ENCODE data around the gene FOXC1.

FOXC1 gene

DNA sequence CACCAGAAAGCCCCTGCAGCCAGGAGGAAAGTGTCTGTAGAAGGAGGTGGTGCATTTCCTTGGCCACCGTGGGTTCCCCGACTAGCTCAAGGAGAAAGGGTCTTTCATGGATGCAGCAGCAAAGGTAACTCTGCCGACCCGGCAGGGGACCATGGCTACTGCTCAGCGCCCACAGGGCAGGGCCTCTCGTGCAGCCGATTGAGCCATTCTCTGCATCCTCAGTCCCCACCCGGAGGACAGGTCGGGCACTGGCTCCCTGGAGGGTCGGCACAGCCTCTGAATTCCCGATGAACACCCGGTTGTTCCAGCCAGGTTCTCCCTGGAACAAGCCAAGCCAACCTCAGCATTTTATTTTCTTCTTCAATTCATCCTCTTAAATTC, 24.1 kb upstream of the FOXC1 start:
- Histone ChIP-seq H3K36me3 (no peaks in the 10 kb centered on the region), H3K27ac (no peak overlapping the region), H3K4me3 (ENCODE audit: low read depth, low read length) (no peak overlapping the region), H3K9me3 (ENCODE audit: severe bottlenecking) (no peaks in the 10 kb centered on the region), H3K27me3 (ENCODE audit: insufficient read depth, low read depth, severe bottlenecking) (peaks cover 8% of the 10 kb centered on the region)
- no peak for DNase-seq
- TF ChIP-seq, protein P1, sequence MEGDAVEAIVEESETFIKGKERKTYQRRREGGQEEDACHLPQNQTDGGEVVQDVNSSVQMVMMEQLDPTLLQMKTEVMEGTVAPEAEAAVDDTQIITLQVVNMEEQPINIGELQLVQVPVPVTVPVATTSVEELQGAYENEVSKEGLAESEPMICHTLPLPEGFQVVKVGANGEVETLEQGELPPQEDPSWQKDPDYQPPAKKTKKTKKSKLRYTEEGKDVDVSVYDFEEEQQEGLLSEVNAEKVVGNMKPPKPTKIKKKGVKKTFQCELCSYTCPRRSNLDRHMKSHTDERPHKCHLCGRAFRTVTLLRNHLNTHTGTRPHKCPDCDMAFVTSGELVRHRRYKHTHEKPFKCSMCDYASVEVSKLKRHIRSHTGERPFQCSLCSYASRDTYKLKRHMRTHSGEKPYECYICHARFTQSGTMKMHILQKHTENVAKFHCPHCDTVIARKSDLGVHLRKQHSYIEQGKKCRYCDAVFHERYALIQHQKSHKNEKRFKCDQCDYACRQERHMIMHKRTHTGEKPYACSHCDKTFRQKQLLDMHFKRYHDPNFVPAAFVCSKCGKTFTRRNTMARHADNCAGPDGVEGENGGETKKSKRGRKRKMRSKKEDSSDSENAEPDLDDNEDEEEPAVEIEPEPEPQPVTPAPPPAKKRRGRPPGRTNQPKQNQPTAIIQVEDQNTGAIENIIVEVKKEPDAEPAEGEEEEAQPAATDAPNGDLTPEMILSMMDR (IDR thresholded peaks at IDR 0.05; ENCODE audit: low read depth, low read length) = no peak

DNA sequence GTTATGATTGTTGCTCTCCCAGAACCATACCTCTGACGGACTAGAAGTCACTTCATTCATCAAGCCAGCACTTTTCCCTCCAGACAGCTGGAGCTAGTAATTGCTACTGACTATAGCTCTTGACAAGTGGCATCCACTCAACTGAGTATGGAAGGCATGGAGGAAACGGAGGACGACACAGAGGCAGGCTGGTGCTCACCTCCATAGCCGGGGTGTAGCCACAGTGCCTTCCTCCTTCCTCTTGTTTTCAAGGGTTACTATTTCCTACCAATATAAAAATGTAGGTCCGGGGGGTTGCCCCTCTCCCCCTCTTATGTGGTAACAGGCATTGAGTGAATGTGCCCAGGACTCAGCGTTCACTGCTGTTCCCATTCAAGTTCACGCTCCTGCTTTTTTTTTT, 23.5 kb upstream of the FOXC1 start:
- DNase-seq = no peak
- TF ChIP-seq, protein P1 (IDR thresholded peaks at IDR 0.05; ENCODE audit: low read depth, low read length) = no peak
- Histone ChIP-seq H3K9me3 (ENCODE audit: severe bottlenecking) (no peaks in the 10 kb centered on the region), H3K36me3 (no peaks in the 10 kb centered on the region), H3K4me3 (ENCODE audit: low read depth, low read length) (no peak overlapping the region), H3K27ac (no peak overlapping the region), H3K27me3 (ENCODE audit: insufficient read depth, low read depth, severe bottlenecking) (peaks cover 8% of the 10 kb centered on the region)

DNA sequence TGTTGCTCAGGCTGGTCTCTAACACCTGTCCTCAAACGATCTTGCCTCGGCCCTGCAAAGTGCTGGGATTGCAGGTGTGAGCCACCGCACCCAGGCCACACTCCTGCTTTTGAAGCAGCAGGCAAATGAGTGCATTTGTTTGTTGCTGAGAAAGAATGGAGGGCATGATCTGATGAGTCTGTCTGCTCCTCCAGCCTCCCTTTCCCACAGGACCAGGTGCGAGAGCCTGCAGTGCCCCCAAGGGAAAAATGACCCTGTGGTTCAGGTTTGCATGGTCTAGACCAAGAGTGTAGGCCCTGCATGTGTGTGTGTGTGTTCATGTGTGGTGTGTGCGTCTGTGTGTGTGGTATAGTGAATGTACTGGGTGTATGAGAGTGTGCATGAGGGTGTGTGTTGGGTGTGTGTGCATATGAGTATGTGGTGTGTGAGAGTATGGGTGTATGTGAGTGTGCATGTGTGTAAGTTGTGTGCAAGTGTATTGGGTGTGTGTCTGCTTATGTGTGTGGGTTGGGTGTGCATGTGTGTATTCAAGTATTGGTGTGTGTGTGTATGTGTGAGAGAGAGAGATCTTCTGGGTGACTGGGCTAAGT, 22.8 kb upstream of the FOXC1 start:
- no peak overlapping the region for H3K27ac ChIP-seq
- no peak overlapping the region for H3K4me3 ChIP-seq (ENCODE audit: low read depth, low read length)
- no peaks in the 10 kb centered on the region for H3K9me3 ChIP-seq (ENCODE audit: severe bottlenecking)
- no peaks in the 10 kb centered on the region for H3K36me3 ChIP-seq
- H3K27me3 ChIP-seq (ENCODE audit: insufficient read depth, low read depth, severe bottlenecking) = peaks cover 8% of the 10 kb centered on the region
- DNase-seq = no peak
- TF ChIP-seq, protein P1 (IDR thresholded peaks at IDR 0.05; ENCODE audit: low read depth, low read length) = no peak

DNA sequence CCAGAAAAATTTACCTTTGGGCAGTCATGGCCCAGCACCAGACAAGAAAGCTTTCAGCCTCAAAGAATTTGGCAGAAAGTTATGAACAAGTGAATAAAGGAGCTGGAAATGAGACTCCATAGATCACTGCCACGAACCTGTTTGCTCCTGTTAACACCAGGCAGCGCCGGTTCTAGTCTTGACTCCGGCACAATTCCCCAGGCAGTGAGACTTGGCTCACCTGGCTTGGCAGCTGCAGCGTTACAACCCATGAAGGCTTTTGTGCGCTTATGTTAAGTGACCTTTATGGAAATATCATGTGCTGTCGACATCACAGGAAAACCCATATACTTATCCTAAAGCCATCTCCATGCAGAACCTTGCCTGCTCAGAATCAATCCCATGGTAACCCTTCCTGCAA, 22.2 kb upstream of the FOXC1 start:
- peaks cover 8% of the 10 kb centered on the region for H3K27me3 ChIP-seq (ENCODE audit: insufficient read depth, low read depth, severe bottlenecking)
- H3K27ac ChIP-seq = no peak overlapping the region
- no peak for DNase-seq
- H3K36me3 ChIP-seq = no peaks in the 10 kb centered on the region
- TF ChIP-seq, protein P1 (IDR thresholded peaks at IDR 0.05; ENCODE audit: low read depth, low read length) = no peak
- no peaks in the 10 kb centered on the region for H3K9me3 ChIP-seq (ENCODE audit: severe bottlenecking)
- no peak overlapping the region for H3K4me3 ChIP-seq (ENCODE audit: low read depth, low read length)

DNA sequence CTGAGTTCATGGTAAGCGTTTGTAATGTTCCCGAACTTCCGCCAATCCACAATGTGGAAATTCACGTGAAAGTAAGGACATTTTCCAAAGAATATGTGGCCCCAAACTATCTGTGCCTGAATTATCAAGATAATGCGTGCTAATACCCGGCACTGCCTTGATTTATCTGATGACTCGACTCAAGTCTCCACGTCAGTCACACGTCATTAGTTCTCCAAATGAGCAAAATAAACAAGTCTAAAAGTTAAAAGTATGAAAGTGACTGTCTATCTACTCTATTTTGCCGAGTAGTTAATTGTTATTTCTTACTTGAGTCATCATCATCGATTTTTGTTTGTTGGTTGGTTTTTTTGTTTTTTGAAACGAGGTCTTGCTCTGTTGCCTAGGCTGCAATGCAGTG, 21.7 kb upstream of the FOXC1 start:
- peaks cover 11% of the 10 kb centered on the region for H3K27me3 ChIP-seq (ENCODE audit: insufficient read depth, low read depth, severe bottlenecking)
- no peaks in the 10 kb centered on the region for H3K9me3 ChIP-seq (ENCODE audit: severe bottlenecking)
- TF ChIP-seq, protein P1 (IDR thresholded peaks at IDR 0.05; ENCODE audit: low read depth, low read length) = no peak
- no peak overlapping the region for H3K27ac ChIP-seq
- no peak overlapping the region for H3K4me3 ChIP-seq (ENCODE audit: low read depth, low read length)
- DNase-seq = no peak
- no peaks in the 10 kb centered on the region for H3K36me3 ChIP-seq

DNA sequence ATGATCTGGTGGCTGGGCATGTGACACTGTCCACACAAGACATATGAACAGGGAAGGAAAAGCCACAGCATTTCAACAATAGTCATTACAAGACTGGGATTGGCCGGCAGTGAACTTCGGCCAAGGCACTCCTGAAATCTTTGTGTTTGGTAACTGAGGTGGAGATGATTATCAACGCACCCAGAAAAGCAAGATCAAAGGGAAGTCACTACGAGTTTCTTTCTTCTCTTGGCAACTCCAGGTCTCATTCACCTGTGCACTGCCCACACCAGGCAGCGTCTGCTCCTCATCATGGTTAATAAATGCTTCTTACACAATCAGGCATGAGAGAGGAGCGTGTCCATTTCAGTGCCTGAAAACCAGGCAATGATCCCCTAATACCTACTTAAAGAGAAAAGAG, 20.5 kb upstream of the FOXC1 start:
- H3K9me3 ChIP-seq (ENCODE audit: severe bottlenecking) = no peaks in the 10 kb centered on the region
- H3K27me3 ChIP-seq (ENCODE audit: insufficient read depth, low read depth, severe bottlenecking) = peaks cover 18% of the 10 kb centered on the region
- TF ChIP-seq, protein P1 (IDR thresholded peaks at IDR 0.05; ENCODE audit: low read depth, low read length) = no peak
- no peak for DNase-seq
- H3K36me3 ChIP-seq = no peaks in the 10 kb centered on the region
- no peak overlapping the region for H3K4me3 ChIP-seq (ENCODE audit: low read depth, low read length)
- H3K27ac ChIP-seq = no peak overlapping the region
